ENCODE data around the gene TRIL. TPM values are rescaled to one million over a fixed set of nuclear protein-coding genes. Genes with fewer than 3 reads are reported as not detected.

TRIL gene
- polyA plus RNA-seq, 3 donors: not detected

DNA sequence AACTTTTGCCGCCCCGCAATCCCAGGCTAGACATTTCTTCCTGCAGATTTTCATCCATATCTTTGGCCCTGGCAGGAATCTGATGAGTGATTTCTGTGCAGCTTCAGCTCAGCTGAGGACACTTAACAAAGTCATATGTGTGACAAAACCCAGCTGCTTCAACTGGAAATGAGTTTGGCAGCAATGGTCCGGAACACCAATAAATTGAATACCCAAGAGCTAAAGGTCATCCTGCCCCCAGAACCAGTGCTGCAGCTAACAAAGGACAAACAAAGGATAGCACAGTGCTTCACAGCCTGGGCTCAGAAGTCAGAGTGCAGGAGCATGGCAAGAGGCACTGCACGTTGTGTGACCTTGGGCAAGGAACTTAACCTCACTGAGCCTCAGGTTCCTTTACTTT is 40.0 kb upstream of the TRIL start:
- H3K4me3 Mint-ChIP-seq: no peak overlapping the region
- peaks cover 53 to 87% of the 10 kb centered on the region in 2 donors for H3K36me3 ChIP-seq (replicated peaks in 1 of 2; ENCODE audit: control insufficient read depth in 1 of 2, insufficient read depth in 2 of 2, low read length in 2 of 2)
- peaks cover 85% of the 10 kb centered on the region for H4K20me1 ChIP-seq (ENCODE audit: insufficient read depth, low read length)
- no peak overlapping the region for H3K4me3 ChIP-seq (replicated peaks in 1 of 3; ENCODE audit: low read depth in 2 of 3, low read length in 3 of 3)
- H3K9me3 Mint-ChIP-seq: peaks cover 0 to under 1% (median 0%) of the 10 kb centered on the region in 7 donors
- no peaks in the 10 kb centered on the region for H3K27me3 Mint-ChIP-seq (ENCODE audit: low read depth in 3 of 3)
- H3K9ac ChIP-seq (ENCODE audit: insufficient read depth, low read length, poor library complexity, severe bottlenecking): no peak overlapping the region
- peaks cover 66 to 80% of the 10 kb centered on the region in 2 donors for H3K36me3 Mint-ChIP-seq
- 100% methylated on average over 3 of the region's 4 CpGs for WGBS (ENCODE audit: insufficient coverage)
- no peak for DNase-seq
- no peaks in the 10 kb centered on the region for H3K9me3 ChIP-seq (replicated peaks in 1 of 2; ENCODE audit: control insufficient read depth in 1 of 2, insufficient read depth in 1 of 2, low read length in 2 of 2)
- no peak overlapping the region for H3K27ac ChIP-seq (ENCODE audit: low read depth in 1 of 2, low read length in 2 of 2)
- intact Hi-C loops (cut with micrococcal nuclease): no loop called here
- H3K79me2 ChIP-seq (ENCODE audit: insufficient read depth, low read length): no peaks in the 10 kb centered on the region
- H3K27ac Mint-ChIP-seq: no peak overlapping the region
- no peaks in the 10 kb centered on the region for H3K27me3 ChIP-seq (ENCODE audit: control insufficient read depth in 2 of 2, insufficient read depth in 2 of 2, low read length in 2 of 2)
- TF ChIP-seq, protein P1, sequence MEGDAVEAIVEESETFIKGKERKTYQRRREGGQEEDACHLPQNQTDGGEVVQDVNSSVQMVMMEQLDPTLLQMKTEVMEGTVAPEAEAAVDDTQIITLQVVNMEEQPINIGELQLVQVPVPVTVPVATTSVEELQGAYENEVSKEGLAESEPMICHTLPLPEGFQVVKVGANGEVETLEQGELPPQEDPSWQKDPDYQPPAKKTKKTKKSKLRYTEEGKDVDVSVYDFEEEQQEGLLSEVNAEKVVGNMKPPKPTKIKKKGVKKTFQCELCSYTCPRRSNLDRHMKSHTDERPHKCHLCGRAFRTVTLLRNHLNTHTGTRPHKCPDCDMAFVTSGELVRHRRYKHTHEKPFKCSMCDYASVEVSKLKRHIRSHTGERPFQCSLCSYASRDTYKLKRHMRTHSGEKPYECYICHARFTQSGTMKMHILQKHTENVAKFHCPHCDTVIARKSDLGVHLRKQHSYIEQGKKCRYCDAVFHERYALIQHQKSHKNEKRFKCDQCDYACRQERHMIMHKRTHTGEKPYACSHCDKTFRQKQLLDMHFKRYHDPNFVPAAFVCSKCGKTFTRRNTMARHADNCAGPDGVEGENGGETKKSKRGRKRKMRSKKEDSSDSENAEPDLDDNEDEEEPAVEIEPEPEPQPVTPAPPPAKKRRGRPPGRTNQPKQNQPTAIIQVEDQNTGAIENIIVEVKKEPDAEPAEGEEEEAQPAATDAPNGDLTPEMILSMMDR (IDR thresholded peaks at IDR 0.05): no peak
- H3K4me1 ChIP-seq (ENCODE audit: control insufficient read depth in 1 of 2, insufficient read depth in 2 of 2, low read length in 2 of 2): no peaks in the 10 kb centered on the region
- no peak overlapping the region for H2AFZ ChIP-seq (ENCODE audit: insufficient read depth, low read depth, low read length, poor library complexity, severe bottlenecking)
- no peak overlapping the region for H3K4me2 ChIP-seq (replicated peaks; ENCODE audit: extremely low read depth, low read length, poor library complexity, severe bottlenecking)
- H3K4me1 Mint-ChIP-seq: no peaks in the 10 kb centered on the region

- Histone ChIP-seq H3K36me3 (replicated peaks in 1 of 2; ENCODE audit: control insufficient read depth in 1 of 2, insufficient read depth in 2 of 2, low read length in 2 of 2) (peaks cover 53 to 89% of the 10 kb centered on the region in 2 donors), H3K9ac (ENCODE audit: insufficient read depth, low read length, poor library complexity, severe bottlenecking) (no peak overlapping the region), H3K4me3 (replicated peaks in 1 of 3; ENCODE audit: low read depth in 2 of 3, low read length in 3 of 3) (no peak overlapping the region), H3K4me2 (replicated peaks; ENCODE audit: extremely low read depth, low read length, poor library complexity, severe bottlenecking) (no peak overlapping the region), H2AFZ (ENCODE audit: insufficient read depth, low read depth, low read length, poor library complexity, severe bottlenecking) (no peak overlapping the region), H3K9me3 (replicated peaks in 1 of 2; ENCODE audit: control insufficient read depth in 1 of 2, insufficient read depth in 1 of 2, low read length in 2 of 2) (no peaks in the 10 kb centered on the region), H3K4me1 (ENCODE audit: control insufficient read depth in 1 of 2, insufficient read depth in 2 of 2, low read length in 2 of 2) (no peaks in the 10 kb centered on the region), H3K27me3 (ENCODE audit: control insufficient read depth in 2 of 2, insufficient read depth in 2 of 2, low read length in 2 of 2) (no peaks in the 10 kb centered on the region), H4K20me1 (ENCODE audit: insufficient read depth, low read length) (peaks cover 72% of the 10 kb centered on the region), H3K27ac (ENCODE audit: low read depth in 1 of 2, low read length in 2 of 2) (no peak overlapping the region), H3K79me2 (ENCODE audit: insufficient read depth, low read length) (no peaks in the 10 kb centered on the region)
- no peaks in the 10 kb centered on the region for H3K27me3 Mint-ChIP-seq (ENCODE audit: low read depth in 3 of 3)
- DNase-seq: no peak
- WGBS (ENCODE audit: insufficient coverage): 94% methylated on average over 3 of the region's 6 CpGs
- H3K36me3 Mint-ChIP-seq: peaks cover 64 to 78% of the 10 kb centered on the region in 2 donors
- H3K9me3 Mint-ChIP-seq: peaks cover 0 to 2% (median 0%) of the 10 kb centered on the region in 7 donors
- TF ChIP-seq, protein P1 (IDR thresholded peaks at IDR 0.05): no peak
- no peak overlapping the region for H3K4me3 Mint-ChIP-seq
- H3K4me1 Mint-ChIP-seq: no peaks in the 10 kb centered on the region
- no peak overlapping the region for H3K27ac Mint-ChIP-seq
- intact Hi-C loops (cut with micrococcal nuclease): no loop called here
Observed at GRCh38 chr7:28996836-28997235, 38.7 kb upstream of the TRIL start.
